PFSK-1 (cell line): Measurements from ENCODE around the gene MIDN.

Experiments used
- POLR2AphosphoS5 ChIP-seq: IDR thresholded peaks from 2 replicates; pipeline ENCODE4 v1.6.1; 2012; ENCODE audit warnings: low read depth, mild to moderate bottlenecking, control low read depth, low read length, moderate library complexity
- SIN3A ChIP-seq: IDR thresholded peaks from 2 replicates; pipeline ENCODE4 v1.6.1; 2012; ENCODE audit warnings: mild to moderate bottlenecking, low read length, moderate library complexity, borderline replicate concordance; ENCODE audit not compliant: insufficient read depth

GRCh38 chr19:1308718-1309117, 60.3 kb downstream of the MIDN start:
- TF ChIP-seq POLR2AphosphoS5 (no peak), SIN3A (no peak)
